HG03097 (cell line): ENCODE data around the gene TNFRSF8.

ENCODE experiments used
- ATAC-seq: cut with Tn5 transposase; IDR thresholded peaks from one replicate; pipeline ENCODE4 v1.9.1; 2021; ENCODE audit not compliant: unreplicated experiment, low FRiP score

TNFRSF8 gene

DNA sequence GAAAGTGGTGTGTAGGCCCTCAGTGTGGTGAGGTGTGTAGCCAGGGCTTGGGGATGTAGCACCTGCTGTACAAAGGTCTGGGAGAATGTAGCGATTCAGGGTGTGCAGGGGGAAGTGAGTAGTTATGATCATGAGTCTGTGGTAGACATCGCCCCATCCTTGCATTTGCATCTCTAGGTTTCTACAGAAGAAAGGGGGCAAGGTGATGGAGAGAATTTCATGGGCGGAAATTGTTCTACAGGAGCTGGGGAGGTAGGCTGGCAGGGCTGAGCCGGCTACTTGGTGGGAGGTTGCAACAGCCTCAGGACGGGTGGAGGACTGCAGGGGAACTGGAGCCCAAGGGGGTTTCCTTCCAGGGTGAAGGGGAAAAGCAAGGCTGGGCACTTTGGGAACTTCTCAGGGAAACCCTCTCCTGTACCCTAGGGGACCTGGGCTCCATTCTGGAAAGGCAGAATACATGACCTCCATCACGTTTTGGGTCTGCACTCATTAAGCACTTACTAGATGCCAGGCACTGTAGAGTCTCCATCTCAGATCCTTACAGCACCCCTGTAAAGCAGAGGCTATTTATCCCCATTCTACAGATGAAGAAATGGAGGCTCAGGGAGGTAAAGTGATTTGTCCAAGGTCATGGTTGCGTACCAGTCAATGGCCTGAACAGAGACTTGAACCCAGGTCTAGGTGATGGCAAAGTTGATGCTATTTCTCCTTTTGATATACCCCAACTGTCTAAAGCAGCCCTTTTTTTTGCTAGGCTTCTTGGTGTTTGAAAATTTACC lies 89.2 kb downstream of the TNFRSF8 start:
- ATAC-seq: peak; percentile 46

DNA sequence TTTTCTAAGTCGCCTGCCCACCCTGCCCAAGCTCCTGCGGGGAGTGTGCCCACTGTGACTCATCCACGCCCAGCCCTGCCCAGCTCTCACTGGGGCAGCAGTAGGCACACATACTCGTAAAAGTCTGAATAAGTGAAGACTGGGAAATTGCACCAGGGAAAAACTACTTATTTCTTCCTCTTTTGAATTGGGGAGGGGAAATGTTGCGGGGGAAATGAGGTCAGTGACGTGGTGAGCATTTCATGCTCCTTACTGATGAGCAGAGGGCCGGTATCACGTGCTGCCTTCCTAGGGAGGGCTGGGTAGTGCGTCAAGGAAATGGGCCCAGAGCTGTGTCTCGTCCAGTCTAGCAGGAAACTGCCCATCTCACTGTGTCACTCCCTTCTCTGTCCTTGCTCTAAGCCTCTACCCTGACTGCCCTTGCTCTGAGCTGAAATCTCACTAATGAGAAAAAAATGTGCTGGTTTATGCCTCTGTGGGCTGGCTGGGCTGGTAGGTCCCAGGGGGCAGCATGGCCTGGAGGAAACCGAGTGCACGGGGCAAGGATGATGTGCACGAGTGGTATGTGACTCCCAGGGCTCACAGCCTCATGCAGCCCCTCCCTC lies 90.2 kb downstream of the TNFRSF8 start:
- peak; percentile 49 for ATAC-seq

DNA sequence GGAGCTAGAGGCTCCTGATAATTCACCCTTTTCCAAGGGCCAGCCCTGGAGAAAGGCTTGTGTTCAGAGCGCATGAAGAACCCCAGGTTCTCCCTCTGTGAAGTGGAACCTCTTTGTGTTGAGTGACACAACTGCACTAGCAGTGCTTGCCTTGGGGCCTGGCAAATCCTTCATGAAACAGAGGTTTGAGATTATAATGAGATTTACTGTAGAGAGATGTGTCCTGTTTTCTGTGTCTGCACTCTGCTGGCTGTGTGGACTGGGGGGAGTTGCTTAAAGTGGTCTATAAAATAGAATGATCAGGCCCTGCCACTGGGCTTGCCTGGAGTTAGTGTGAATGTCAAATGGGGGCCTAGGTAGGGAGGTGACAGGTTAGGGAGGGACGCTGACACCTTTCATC lies 92.2 kb downstream of the TNFRSF8 start:
- ATAC-seq: no peak

DNA sequence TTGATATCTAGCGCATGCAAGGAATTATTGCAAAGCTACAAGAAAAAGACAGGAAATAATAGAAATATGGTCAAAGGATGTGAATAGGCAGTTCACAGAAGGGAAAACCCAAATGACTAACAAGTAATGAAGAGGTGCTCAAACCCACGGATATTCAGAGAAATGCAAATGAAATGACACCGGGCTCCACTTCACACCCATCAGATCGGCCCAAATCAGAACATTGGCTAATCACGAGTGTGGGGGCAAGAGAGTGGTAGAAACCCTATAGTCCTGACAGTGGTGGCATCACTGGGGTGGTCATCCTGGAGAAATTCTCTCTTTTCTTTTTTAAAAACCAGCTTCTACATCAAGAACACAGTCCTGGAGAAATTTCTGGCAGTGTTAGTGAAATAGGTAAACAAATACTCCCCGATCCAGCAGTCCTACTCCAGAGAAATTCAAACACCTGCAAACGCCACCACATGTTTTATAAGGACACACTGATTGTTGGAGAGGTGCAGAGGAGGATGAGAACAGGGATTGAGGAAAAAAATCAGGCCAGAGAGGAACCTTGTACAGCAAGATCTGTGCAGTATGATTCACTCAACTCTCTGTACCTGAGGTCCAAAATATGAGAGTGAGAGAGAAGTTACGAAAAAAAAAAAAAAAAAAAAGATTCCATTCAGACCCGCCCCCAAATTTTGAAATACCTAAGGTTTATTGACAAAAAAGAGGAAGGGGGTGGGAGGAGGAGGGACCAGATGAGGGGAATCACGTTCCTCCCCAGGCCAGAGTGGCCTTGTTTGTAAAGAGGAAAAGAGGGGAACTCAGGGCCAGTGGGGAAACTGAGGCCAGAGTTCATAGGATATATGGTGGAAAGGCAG lies 94.5 kb downstream of the TNFRSF8 start:
- ATAC-seq: no peak

DNA sequence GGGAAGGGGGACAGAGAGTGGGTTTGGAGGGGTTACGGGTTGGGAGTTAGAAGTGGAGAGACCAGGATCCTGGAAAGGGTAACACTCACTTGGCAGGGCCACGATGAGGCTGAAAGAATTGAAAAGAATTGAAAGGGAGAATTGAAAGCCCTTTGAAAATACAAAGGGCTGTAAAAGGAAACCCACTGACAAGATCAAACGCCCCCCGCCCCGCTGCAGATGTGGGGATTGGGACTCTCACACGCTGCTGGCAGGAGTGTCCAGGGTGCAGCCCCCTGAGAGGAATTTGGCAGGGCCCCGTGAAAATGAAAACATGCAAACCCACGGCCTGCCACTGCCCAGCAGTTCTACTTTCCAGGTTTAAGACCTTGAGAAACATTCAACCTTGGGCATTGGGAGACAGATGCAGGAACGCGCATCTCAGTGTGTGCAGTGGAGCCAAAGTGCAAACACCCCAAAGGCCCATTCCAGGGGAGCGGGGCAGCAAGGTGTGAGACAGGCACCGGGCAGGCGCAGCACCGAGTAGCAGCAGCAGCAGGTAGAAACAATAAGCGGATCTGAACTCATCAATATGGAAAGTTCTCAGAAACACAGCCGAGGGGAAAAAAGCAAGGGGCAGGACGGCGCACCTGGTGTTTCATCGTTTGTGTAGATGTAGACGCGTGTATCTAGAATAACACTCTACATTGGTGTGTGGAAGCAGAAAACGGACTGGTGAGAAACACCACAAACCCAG lies 95.4 kb downstream of the TNFRSF8 start:
- ATAC-seq: no peak

DNA sequence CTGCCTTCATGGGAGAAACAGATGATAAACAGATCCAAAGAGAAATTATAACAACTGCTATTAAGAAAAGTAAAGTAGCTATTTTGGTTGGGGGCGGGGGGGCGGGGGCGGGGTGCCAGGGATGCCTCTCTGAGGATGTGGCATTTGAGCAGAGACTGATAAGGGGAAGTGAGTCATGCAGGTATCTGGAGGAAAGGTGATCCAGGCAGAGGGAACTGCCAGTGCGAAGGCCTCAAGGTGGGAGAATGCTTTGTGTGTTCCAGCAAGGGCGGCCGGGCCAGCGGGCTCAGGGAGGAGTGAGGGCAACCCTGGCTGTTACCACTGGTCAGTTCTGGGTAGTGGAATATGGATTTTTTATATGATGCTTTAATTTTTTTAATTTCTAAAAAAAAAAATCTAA lies 96.7 kb downstream of the TNFRSF8 start:
- ATAC-seq: no peak

DNA sequence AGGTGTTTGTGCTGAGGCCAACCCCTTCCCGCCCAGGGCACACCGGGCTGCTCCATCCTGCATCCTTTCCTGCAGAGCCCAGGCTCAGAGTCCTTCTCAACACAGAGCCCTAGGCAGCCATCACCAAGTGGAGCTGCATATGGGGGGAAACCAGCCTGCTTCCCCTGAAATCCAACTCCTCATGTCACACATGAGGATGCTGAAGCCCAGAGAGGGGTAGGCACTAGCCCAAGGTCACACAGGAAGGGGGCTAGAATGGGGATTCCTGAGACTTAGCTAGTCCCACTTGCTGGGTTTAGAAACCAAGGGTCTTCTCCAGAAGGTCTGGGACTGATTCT lies 98.2 kb downstream of the TNFRSF8 start:
- no peak for ATAC-seq

DNA sequence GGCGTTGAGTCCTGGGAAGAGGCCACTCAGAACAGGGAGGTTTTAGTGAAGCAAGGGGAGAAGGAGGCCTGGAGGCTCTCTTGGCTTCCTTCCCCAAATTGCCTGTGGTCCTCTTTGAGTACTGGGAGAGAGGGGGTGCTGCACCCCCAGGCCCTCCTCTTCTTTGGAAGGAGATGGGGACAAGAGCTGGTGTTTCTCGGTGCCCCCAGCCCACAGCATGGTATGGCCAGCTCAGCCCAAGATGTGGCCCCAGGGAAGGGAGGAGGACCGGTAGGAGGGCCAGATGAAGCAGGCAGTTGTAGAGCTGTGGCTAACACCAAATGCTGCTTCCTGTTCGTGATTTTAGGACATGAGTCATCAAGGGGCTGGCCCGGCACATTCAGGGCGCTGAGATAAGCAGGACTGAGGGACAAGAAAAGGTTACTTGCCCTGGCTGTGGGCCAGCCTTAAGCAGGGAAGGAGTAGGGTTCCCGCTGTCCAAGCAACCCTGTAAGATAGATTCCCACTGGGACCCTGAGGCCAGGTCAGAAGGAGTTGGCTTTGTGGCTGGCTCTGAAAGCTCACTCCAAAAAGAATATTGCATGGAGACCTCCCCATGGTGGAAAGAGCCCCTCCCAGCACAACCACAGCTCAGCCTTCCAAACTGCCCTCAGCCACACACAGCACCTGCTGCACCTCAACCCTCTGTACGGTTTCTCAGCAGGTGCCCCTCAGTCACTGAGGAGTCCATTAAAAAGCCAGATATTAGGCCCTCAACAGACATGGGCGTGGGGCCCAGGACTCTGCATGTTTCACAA lies 98.8 kb downstream of the TNFRSF8 start:
- peak; percentile 60 for ATAC-seq

DNA sequence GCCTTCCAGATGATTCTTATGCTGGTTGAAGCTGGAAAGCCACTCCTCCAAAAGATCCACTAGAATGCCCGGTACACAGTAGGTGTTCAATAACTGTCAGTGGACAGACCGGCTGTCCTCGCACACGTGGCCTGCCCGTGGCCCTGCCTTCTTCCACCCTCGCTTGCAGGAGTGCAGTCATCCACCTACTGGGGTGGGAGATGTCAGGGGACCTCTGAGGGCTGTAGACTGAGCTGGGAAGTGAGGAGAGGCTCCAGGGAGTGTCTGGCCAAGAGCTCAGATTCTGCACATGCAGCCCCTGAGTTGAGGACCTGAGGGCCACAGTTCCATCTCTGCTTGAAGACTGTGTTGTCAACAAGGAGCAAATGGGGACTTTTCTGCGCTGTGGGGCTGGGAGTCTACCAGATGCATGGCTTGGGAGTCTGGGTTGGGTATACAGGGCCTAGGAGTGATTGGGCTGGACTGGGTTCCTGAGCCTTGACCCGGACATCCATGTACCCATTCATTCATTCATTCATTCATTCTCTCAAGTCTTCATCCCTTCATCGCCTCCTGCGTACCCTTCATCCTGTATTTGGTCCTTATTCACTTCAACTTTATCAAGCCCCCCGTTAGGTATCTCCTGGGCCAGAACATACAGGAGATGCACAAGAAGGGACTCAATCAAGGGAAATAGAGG lies 99.5 kb downstream of the TNFRSF8 start:
- ATAC-seq: no peak

DNA sequence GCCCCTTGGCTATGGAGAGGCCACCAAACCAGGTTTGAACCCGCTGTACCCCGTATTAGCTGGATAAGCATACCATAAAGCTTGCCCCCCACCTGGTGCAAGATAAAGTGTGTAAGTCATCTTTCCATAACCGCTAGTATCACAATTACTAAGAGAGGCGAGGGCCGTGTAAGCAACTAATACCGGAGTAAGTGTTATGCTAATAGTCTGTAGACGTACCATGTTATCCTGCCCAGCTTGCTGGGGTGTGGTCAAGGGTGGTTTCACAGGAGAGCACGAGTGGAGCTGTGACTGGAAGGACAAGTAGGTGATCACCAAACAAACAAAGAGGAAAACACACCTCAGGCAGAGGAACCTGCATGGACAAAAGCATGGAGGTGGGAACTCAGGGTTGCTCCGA lies 100.1 kb downstream of the TNFRSF8 start:
- ATAC-seq: no peak

DNA sequence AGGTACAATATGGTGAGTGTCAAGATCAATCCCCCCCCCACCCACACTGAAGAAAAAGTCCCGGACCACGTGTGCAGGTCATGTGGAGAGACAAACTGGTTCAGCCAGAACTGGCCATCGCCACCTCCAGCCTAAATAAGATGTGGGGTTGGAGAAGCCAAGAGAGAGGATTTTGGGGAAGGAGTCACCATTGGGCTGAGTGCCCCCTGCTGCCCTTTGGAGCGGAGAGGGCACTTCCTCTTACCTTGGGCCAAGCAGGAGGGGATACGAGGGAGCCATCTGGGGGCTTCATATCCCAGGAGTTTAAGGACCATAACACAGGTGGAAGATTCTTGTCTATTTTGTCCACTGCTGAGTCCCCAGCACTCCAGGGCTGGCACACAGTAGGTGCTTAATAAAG lies 101.1 kb downstream of the TNFRSF8 start:
- no peak for ATAC-seq

DNA sequence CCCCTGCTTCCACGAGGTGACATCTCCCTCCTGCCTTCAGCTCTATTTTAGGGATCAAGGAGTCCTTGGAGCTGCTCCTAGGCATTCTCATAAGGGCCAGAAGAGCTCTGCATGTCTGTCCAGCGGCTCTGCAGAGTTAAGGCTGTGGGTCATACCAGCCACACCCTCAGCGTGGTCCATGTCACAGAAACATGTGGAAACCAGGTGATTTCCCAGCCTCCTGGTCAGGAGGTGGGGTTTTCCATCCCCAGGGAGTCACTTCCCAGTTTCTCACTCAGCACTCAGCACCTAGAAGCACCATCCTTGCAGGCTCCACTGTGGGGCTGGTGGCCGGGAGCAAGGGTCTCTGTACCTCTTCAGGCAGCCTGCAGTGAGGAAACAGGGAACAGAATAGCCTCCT lies 102.2 kb downstream of the TNFRSF8 start:
- no peak for ATAC-seq

DNA sequence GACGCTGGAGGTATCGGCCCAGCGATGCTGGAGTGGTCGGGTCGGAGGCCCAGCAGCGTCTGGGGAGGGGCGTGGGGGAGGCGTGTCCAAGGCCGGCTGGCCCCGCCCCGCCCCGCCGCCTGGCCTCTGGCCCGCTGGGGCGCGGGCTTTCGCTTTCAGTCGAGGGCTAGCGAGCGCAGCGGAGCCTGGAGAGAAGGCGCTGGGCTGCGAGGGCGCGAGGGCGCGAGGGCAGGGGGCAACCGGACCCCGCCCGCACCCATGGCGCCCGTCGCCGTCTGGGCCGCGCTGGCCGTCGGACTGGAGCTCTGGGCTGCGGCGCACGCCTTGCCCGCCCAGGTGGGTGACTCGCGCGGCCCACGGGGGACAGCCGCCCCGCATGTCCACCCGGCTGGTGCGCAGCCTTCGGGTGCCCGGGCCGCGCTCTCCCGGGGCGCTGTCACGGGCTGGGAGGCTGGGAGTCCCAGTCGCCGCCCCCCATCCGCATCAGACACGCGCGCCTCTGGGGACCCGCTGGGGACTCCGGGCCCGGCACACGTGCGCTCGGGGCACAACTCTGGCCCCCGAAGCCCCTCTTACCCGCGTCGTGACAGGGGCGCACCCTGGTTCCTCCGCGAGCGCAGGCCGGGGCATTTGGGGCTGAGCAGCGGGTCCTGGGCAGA lies 103.9 kb downstream of the TNFRSF8 start, which contains the start of gene TNFRSF1B:
TSS of gene TNFRSF1B (plus strand) at position 158 of the 659 bp plus-strand sequence. CDS start at position 259, 101 bp downstream.
- ATAC-seq: peak; percentile 34

DNA sequence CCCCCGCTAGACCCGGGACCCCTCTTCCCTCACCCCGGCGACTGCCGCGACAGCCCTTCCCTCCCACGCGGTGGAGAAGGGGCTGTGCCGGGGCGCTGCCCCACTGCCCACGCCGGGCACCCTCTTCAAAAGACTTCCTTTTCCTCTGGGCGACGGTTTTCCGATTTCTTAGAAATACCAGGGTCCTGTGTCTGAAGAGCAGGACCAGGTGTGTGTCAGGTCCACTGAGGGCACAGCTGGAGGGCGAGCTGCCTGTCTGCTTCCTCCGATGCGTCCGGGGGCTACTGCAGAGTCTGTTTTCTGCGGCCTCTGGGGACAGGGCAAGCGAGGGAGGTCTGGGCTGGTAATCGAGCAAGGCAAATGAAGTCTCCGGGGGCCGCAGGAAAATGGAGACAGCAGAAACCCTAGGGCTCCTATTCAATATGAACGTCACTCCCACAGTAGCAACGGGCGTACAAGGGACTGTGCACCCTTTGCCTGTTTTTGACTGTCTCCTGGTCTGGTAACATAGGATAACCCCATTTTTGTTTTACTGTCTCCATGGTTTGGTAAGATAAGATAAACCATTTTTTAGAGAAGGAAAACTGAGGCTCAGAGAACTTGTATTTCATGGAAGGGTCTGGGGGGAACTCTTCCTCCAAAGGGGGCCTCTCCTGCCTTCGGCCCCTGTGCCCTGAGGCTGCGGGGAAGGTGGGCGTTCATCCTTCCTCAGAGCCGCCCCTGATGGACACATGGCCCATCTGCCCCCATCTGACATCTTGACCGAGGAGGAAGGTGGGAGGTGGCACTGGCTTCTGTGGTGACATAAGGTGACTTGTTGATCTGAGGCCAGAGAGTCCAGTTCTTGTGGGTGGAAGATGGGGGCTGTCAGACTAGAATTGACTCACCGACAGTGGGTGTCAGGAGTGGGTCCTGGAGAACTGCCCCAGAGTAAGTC lies 104.7 kb downstream of the TNFRSF8 start:
- ATAC-seq: peak; percentile 8

DNA sequence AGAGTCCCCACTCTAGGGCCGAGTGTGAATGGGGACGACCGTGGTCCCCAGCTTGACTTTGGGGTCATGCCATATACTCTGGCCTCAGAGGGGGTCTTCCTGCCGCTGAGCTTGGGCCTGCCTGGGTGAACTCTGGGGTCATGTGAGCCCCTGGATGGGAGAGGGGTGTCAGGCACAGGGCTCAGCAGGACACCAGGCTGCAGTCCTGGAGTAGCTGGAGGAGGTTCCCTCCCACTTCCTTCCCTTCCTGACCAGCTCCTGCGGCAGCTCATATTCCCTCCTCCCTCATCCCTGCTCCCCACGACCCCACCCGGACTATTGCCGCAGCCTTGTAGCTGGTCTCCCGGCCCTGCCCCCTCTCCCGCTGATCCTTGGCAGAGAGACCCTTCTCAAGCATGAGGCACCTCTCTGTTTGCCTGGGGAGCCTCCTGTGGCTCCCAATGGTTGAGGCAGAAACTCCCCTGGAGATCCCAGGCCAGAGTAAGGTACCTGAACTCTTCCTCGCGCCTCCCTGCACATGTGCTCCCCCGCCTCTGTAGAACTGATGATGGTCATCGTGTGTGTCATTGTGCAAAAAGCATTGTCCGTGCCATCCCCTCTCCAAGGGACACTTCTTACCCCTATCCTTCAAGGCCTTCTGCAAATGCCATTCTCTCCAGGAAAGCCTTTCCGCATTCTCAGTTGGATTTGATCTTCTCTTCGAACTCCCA lies 105.5 kb downstream of the TNFRSF8 start:
- no peak for ATAC-seq

DNA sequence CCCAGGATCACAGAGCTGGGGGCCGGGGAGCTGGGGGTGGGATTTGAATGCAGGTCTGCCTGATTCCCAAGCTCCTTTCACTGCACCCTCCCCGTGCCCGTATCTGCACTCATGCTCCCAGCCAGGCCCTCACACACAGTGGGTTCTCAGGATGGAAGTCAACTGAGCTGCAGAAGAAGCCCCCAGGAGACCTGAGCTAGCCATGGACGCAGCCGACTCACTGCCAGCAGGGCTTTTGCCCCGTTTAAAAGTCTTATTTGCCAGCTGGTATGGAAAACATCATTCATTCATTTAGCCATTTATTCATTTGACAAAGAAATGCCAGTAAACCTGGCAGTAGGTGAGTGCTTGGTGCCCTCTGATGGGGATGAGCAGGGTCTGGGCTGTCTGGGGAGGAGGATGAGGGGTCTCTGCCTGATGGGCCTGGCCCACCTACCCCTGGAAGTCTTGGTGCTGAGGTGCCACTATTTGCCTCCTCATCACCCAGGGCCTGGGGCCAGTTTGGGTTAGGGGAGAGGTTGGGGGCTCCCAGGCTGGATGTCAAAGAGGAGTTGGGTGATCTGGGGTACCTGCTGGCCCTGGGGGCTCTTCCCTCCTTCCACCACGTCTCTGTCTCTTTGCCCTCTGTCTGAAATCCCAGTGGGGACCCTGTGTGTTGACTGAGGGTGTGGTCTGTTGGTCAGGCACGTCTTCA lies 106.5 kb downstream of the TNFRSF8 start:
- no peak for ATAC-seq

DNA sequence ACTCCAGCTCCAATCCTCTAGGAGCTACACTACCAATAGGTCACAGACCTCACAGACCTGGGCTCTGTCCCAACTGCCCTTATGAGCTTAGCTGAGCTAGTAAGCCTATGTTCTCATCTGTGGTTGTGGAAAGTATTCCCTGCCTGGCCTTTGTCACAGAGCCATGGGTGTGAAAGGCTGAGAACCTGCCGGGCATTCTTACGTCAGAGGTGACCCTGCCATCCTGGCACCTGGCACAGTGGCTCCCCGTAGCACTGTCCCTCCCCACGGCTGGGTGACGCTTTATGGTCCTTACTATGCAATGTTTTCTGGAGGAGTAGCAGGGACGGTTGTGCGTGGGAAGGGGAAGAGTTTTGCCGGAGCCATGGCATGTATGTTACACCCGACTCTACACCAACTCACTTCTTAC lies 107.2 kb downstream of the TNFRSF8 start:
- ATAC-seq: no peak
